GM19455 (cell line): Measurements from ENCODE around the gene UNC5B.
"Not testable (repeated sequence)": the region's sequence is repeated elsewhere in the genome, so short reads cannot be mapped to it uniquely, and the experiment has no call there.

Source experiments
- ATAC-seq: cut with Tn5 transposase; IDR thresholded peaks from one replicate; pipeline ENCODE4 v1.9.1; 2021; ENCODE audit not compliant: unreplicated experiment

UNC5B gene

GRCh38 chr10:71265618-71266146 lies 53.3 kb downstream of the UNC5B start:
- ATAC-seq, result no peak

- no peak for ATAC-seq
Measured at GRCh38 chr10:71266147-71266917, 54.0 kb downstream of the UNC5B start.

GRCh38 chr10:71266918-71267442 lies 54.6 kb downstream of the UNC5B start:
- no peak for ATAC-seq

GRCh38 chr10:71267508-71268240 lies 55.3 kb downstream of the UNC5B start:
- ATAC-seq, result no peak

GRCh38 chr10:71268247-71268691 lies 55.9 kb downstream of the UNC5B start:
- ATAC-seq, result no peak

- no peak for ATAC-seq
Measured at GRCh38 chr10:71268758-71269157, 56.4 kb downstream of the UNC5B start.

- no peak for ATAC-seq
Measured at GRCh38 chr10:71269301-71270288, 57.2 kb downstream of the UNC5B start.

GRCh38 chr10:71270301-71271220 lies 58.2 kb downstream of the UNC5B start:
- no peak for ATAC-seq

GRCh38 chr10:71271662-71272055 lies 59.3 kb downstream of the UNC5B start:
- no peak for ATAC-seq

- no peak for ATAC-seq
Measured at GRCh38 chr10:71272056-71272771, 59.8 kb downstream of the UNC5B start.

- ATAC-seq, result not testable (repeated sequence)
Measured at GRCh38 chr10:71272974-71273373, 60.6 kb downstream of the UNC5B start.

- ATAC-seq, result no peak
Measured at GRCh38 chr10:71273506-71273905, 61.1 kb downstream of the UNC5B start.

- no peak for ATAC-seq
Measured at GRCh38 chr10:71274901-71275796, 62.8 kb downstream of the UNC5B start.

- no peak for ATAC-seq
Measured at GRCh38 chr10:71276873-71277272, 64.5 kb downstream of the UNC5B start.

GRCh38 chr10:71277914-71278665 lies 65.7 kb downstream of the UNC5B start:
- no peak for ATAC-seq

- ATAC-seq, result no peak
Measured at GRCh38 chr10:71278691-71279588, 66.6 kb downstream of the UNC5B start.
